Breast epithelium (tissue), 4 donors: ENCODE data around the gene CREM. TPM values are rescaled to one million over a fixed set of nuclear protein-coding genes. Genes with fewer than 3 reads are reported as not detected.

ENCODE experiments used
- DNase-seq, 2 donors: peaks; one replicate each; pipeline ENCODE4 v3.0.0-alpha.2; 2019; ENCODE audit warnings: low spot score in 2 of 2
- H3K27ac ChIP-seq, 2 donors: fragments of 200-600 bp; sonication (generic) in 1 of 2; one replicate each; pipeline ENCODE4 v1.5.1; 2016 to 2019; ENCODE audit warnings: mild to moderate bottlenecking in 1 of 2
- H3K27me3 ChIP-seq, 2 donors: fragments of 200-600 bp; sonication (generic) in 1 of 2; one replicate each; pipeline versions ENCODE4 v1.5.1 to v1.6.0; 2017 to 2019; ENCODE audit warnings: control low read depth in 1 of 2, mild to moderate bottlenecking in 1 of 2
- H3K36me3 ChIP-seq: fragments of 200-600 bp; one replicate; pipeline ENCODE4 v1.5.1; 2019
- H3K4me1 ChIP-seq, 2 donors: fragments of 200-600 bp; sonication (generic); one replicate each; pipeline ENCODE4 v1.5.1; 2016 to 2019; ENCODE audit warnings: control low read depth in 1 of 2
- H3K4me3 ChIP-seq, 3 donors: fragments of 200-600 bp; sonication (generic); 1 replicate in 2 of 3; 2 replicates in 1 of 3; pipeline ENCODE4 v1.5.1; 2016 to 2019; ENCODE audit warnings: mild to moderate bottlenecking in 3 of 3, moderate library complexity in 2 of 3
- H3K9me3 ChIP-seq, 2 donors: fragments of 200-600 bp; sonication (generic) in 1 of 2; one replicate each; pipeline ENCODE4 v1.5.1; 2016 to 2019; ENCODE audit warnings: control low read depth in 1 of 2
- CTCF ChIP-seq, 3 donors: fragments of 450-650 bp; IDR thresholded peaks; one replicate each; pipeline ENCODE4 v1.5.1; 2016 to 2017; ENCODE audit warnings: antibody characterized with exemption in 3 of 3, mild to moderate bottlenecking in 3 of 3, moderate library complexity in 3 of 3
- POLR2A ChIP-seq: fragments of 450-650 bp; IDR thresholded peaks from one replicate; pipeline ENCODE4 v1.6.1; 2016; ENCODE audit warnings: antibody characterized with exemption, mild to moderate bottlenecking, moderate library complexity
- POLR2AphosphoS5 ChIP-seq, 3 donors: sonication (generic); formaldehyde crosslinking; IDR thresholded peaks; one replicate each; pipeline ENCODE4 v1.6.1; 2017; ENCODE audit warnings: antibody characterized with exemption in 3 of 3
- intact Hi-C: fragments of 100-400 bp; cut with DNase I; formaldehyde crosslinking; loops from one replicate; pipeline ENCODE4 v1.15.1; 2023; ENCODE audit warnings: low total_unique reads
- total RNA-seq, 3 donors: library from RNA; depleted of rRNA; stranded (reverse); fragments of >200 nt; gene quantifications; one replicate each; pipeline ENCODE4 v1.1.0, GENCODE V29; 2016

The CREM gene
- total RNA-seq, 3 donors from 2014 or later: 30.6 to 55.4 (median 41.6) TPM

DNA sequence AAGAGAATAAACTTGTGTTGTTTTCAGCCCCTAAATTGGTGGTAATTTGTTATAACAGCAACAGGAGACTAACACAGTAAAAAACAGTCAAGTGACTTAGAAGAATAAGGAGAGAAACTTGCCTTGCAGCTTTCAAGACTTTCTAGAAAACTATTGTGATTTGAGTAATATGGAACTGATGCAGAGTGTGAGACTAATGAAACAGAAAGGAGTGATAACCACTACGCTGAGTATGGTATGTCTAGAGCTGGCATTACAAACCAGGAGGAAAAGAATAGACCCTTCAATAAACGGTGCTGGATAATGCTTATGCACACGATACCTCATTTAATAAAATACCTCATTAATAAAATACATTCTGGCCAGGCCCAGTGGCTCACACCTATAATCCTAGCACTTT lies 99.9 kb downstream of the CREM start:
- H3K27ac ChIP-seq: no peak overlapping the region
- TF ChIP-seq POLR2A: no peak
- TF ChIP-seq POLR2AphosphoS5 (IDR thresholded peaks at IDR 0.05): no peak
- TF ChIP-seq CTCF (IDR thresholded peaks at IDR 0.05): no peak
- no peaks in the 10 kb centered on the region for H3K9me3 ChIP-seq
- no peak overlapping the region for H3K4me3 ChIP-seq
- H3K4me1 ChIP-seq: no peaks in the 10 kb centered on the region
- no peaks in the 10 kb centered on the region for H3K27me3 ChIP-seq
- no peak for DNase-seq
- H3K36me3 ChIP-seq: no peaks in the 10 kb centered on the region
- intact Hi-C loops: no loop called here

DNA sequence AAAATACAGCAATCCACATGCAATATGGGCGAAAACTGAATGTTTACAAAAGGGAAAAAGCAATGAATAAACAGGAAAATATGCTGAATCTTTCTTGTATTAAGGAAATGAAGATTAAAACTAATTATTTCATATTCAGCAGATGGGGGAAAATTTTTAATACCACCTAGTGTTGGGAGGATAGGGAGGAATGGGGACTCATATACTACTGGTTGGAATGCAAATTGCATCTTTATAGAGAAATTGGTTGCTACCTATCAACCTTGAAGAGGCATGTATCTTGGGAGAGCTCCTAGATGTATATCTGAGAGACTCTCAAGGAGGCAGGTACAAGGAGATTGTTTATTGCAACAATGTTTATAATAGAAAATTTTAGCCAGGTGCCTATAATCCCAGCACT lies 101.4 kb downstream of the CREM start:
- intact Hi-C loops: no loop called here
- H3K36me3 ChIP-seq: no peaks in the 10 kb centered on the region
- no peak overlapping the region for H3K27ac ChIP-seq
- H3K4me3 ChIP-seq: no peak overlapping the region
- no peak for TF ChIP-seq POLR2A
- no peak for TF ChIP-seq POLR2AphosphoS5 (IDR thresholded peaks at IDR 0.05)
- TF ChIP-seq CTCF (IDR thresholded peaks at IDR 0.05): no peak
- no peaks in the 10 kb centered on the region for H3K9me3 ChIP-seq
- H3K27me3 ChIP-seq: no peaks in the 10 kb centered on the region
- H3K4me1 ChIP-seq: no peaks in the 10 kb centered on the region
- no peak for DNase-seq

GRCh38 chr10:35231646-35232045 lies 105.0 kb downstream of the CREM start:
- no peak overlapping the region for H3K27ac ChIP-seq
- no peak for TF ChIP-seq POLR2A
- intact Hi-C loops: no loop called here
- H3K4me1 ChIP-seq: no peaks in the 10 kb centered on the region
- DNase-seq: no peak
- no peaks in the 10 kb centered on the region for H3K9me3 ChIP-seq
- no peak overlapping the region for H3K4me3 ChIP-seq
- no peaks in the 10 kb centered on the region for H3K36me3 ChIP-seq
- no peaks in the 10 kb centered on the region for H3K27me3 ChIP-seq

DNA sequence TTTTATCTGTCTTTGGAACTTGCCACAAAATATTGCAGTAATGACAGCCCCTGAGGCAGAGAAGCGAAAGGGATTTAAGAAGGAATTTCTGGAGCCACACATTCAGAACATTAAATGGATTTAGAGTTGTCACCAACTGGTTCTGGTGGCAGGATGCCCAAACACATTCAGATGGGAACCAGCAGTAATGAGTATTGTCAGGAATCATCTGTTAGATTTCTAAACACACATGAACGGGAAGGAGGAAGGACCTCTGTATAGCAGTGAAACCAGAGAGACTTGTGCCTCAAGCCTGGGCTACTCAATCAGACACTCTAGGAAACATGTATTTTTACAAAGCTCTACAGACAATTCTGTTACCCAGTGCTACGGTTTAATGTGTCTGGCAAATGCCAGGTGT lies 105.9 kb downstream of the CREM start:
- Histone ChIP-seq H3K4me3 (no peak overlapping the region), H3K36me3 (no peaks in the 10 kb centered on the region), H3K27me3 (no peaks in the 10 kb centered on the region), H3K27ac (no peak overlapping the region), H3K4me1 (no peaks in the 10 kb centered on the region), H3K9me3 (no peaks in the 10 kb centered on the region)
- DNase-seq: no peak
- TF ChIP-seq CTCF (IDR thresholded peaks at IDR 0.05): no peak
- TF ChIP-seq POLR2A: no peak
- intact Hi-C loops: no loop called here

DNA sequence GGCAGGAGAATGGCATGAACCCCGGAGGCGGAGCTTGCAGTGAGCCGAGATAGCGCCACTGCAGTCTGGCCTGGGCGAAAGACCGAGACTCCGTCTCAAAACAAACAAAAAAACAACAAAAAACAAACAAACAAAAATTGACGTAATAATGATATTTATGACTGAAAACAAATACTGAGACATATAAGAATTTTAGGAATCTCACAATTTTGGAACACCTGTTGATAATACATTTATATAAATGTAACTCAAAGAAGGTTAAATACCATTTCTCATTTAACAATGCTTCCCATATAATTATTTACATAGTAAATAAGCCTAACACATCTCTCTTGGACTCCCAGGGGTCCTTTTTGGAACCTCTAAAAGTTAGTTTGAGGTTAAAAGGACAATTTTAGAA lies 107.4 kb downstream of the CREM start:
- no peak for DNase-seq
- Histone ChIP-seq H3K36me3 (no peaks in the 10 kb centered on the region), H3K4me3 (no peak overlapping the region), H3K4me1 (no peaks in the 10 kb centered on the region), H3K27ac (no peak overlapping the region), H3K9me3 (no peaks in the 10 kb centered on the region), H3K27me3 (no peaks in the 10 kb centered on the region)
- TF ChIP-seq CTCF (IDR thresholded peaks at IDR 0.05): no peak
- TF ChIP-seq POLR2AphosphoS5 (IDR thresholded peaks at IDR 0.05): no peak
- TF ChIP-seq POLR2A: no peak
- intact Hi-C loops: no loop called here

GRCh38 chr10:35236739-35237138 lies 110.1 kb downstream of the CREM start:
- Histone ChIP-seq H3K9me3 (no peaks in the 10 kb centered on the region), H3K4me3 (no peak overlapping the region), H3K36me3 (no peaks in the 10 kb centered on the region), H3K4me1 (no peaks in the 10 kb centered on the region), H3K27ac (no peak overlapping the region), H3K27me3 (no peaks in the 10 kb centered on the region)
- TF ChIP-seq POLR2A (no peak), CTCF (IDR thresholded peaks at IDR 0.05) (no peak), POLR2AphosphoS5 (IDR thresholded peaks at IDR 0.05) (no peak)
- intact Hi-C loops: no loop called here
- no peak for DNase-seq
